ENCODE data around the gene RIIAD1. TPM values are rescaled to one million over a fixed set of nuclear protein-coding genes. Genes with fewer than 3 reads are reported as not detected.

RIIAD1 gene
- polyA plus RNA-seq, 3 donors, result not detected

GRCh38 chr1:151739590-151740355 is 18.5 kb downstream of the RIIAD1 start:
- H3K4me1 Mint-ChIP-seq, result peaks cover 5% of the 10 kb centered on the region
- no peak overlapping the region for H3K4me2 ChIP-seq (replicated peaks; ENCODE audit: extremely low read depth, low read length, poor library complexity, severe bottlenecking)
- H3K36me3 Mint-ChIP-seq, result peaks cover 0 to 5% of the 10 kb centered on the region in 2 donors
- no peaks in the 10 kb centered on the region for H3K4me1 ChIP-seq (ENCODE audit: control insufficient read depth in 1 of 2, insufficient read depth in 2 of 2, low read length in 2 of 2)
- H3K4me3 ChIP-seq (replicated peaks in 1 of 3; ENCODE audit: low read depth in 2 of 3, low read length in 3 of 3), result no peak overlapping the region
- H3K27me3 Mint-ChIP-seq (ENCODE audit: low read depth in 3 of 3), result peaks cover 15 to 22% (median 16%) of the 10 kb centered on the region in 3 donors
- H4K20me1 ChIP-seq (ENCODE audit: insufficient read depth, low read length), result no peaks in the 10 kb centered on the region
- TF ChIP-seq CTCF (IDR thresholded peaks at IDR 0.05), result no peak
- no peak overlapping the region for H3K27ac ChIP-seq (ENCODE audit: low read depth in 1 of 2, low read length in 2 of 2)
- H3K9ac ChIP-seq (ENCODE audit: insufficient read depth, low read length, poor library complexity, severe bottlenecking), result no peak overlapping the region
- peaks cover 8 to 27% (median 25%) of the 10 kb centered on the region in 7 donors for H3K9me3 Mint-ChIP-seq
- H3K79me2 ChIP-seq (ENCODE audit: insufficient read depth, low read length), result no peaks in the 10 kb centered on the region
- H3K4me3 Mint-ChIP-seq, result no peak overlapping the region
- no peak overlapping the region for H3K27ac Mint-ChIP-seq
- intact Hi-C loops (cut with micrococcal nuclease), result loop anchor here in 1 of 2 donors (5.0 kb wide), 1 partner anchor 292 kb away; no protein-coding TSS in a partner anchor
- 68% methylated on average over 3 of the region's 3 CpGs for WGBS (ENCODE audit: insufficient coverage)
- no peaks in the 10 kb centered on the region for H3K36me3 ChIP-seq (replicated peaks in 1 of 2; ENCODE audit: control insufficient read depth in 1 of 2, insufficient read depth in 2 of 2, low read length in 2 of 2)
- no peak overlapping the region for H2AFZ ChIP-seq (ENCODE audit: insufficient read depth, low read depth, low read length, poor library complexity, severe bottlenecking)
- peaks cover 9 to 15% of the 10 kb centered on the region in 2 donors for H3K9me3 ChIP-seq (replicated peaks in 1 of 2; ENCODE audit: control insufficient read depth in 1 of 2, insufficient read depth in 1 of 2, low read length in 2 of 2)
- no peak for DNase-seq
- H3K27me3 ChIP-seq (ENCODE audit: control insufficient read depth in 2 of 2, insufficient read depth in 2 of 2, low read length in 2 of 2), result peaks cover 4 to 10% of the 10 kb centered on the region in 2 donors

DNA sequence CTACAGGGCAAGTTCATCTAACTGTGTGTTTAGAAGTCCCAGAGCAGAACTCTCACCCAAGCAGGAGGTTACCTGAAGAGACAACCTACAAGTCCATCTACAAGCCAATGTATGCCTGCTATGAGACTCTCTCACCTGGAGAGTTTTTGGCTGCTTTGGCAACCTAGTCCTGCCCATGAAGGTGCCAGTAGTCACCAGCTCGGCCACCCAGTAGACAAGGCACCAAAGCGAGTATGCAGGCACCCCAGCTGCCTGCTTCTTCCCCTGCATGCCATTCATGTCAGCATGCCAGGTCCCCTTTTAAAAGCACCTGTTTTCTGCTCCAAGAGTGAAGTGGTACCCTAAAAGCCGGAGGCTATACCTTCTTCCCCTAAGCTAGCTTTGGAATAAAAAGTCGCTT is 20.2 kb downstream of the RIIAD1 start:
- H3K79me2 ChIP-seq (ENCODE audit: insufficient read depth, low read length), result no peaks in the 10 kb centered on the region
- 83% methylated on average over 3 of the region's 4 CpGs for WGBS (ENCODE audit: insufficient coverage)
- Mint-ChIP-seq H3K9me3 (peaks cover 8 to 25% (median 24%) of the 10 kb centered on the region in 7 donors), H3K27ac (no peak overlapping the region), H3K36me3 (peaks cover 0 to 5% of the 10 kb centered on the region in 2 donors), H3K4me1 (no peaks in the 10 kb centered on the region), H3K4me3 (no peak overlapping the region), H3K27me3 (ENCODE audit: low read depth in 3 of 3) (peaks cover 27 to 32% (median 30%) of the 10 kb centered on the region in 3 donors)
- peaks cover 9 to 15% of the 10 kb centered on the region in 2 donors for H3K9me3 ChIP-seq (replicated peaks in 1 of 2; ENCODE audit: control insufficient read depth in 1 of 2, insufficient read depth in 1 of 2, low read length in 2 of 2)
- no peak overlapping the region for H2AFZ ChIP-seq (ENCODE audit: insufficient read depth, low read depth, low read length, poor library complexity, severe bottlenecking)
- no peaks in the 10 kb centered on the region for H3K4me1 ChIP-seq (ENCODE audit: control insufficient read depth in 1 of 2, insufficient read depth in 2 of 2, low read length in 2 of 2)
- no peak overlapping the region for H3K9ac ChIP-seq (ENCODE audit: insufficient read depth, low read length, poor library complexity, severe bottlenecking)
- no peak for TF ChIP-seq CTCF (IDR thresholded peaks at IDR 0.05)
- no peaks in the 10 kb centered on the region for H4K20me1 ChIP-seq (ENCODE audit: insufficient read depth, low read length)
- intact Hi-C loops (cut with micrococcal nuclease), result no loop called here
- no peaks in the 10 kb centered on the region for H3K36me3 ChIP-seq (replicated peaks in 1 of 2; ENCODE audit: control insufficient read depth in 1 of 2, insufficient read depth in 2 of 2, low read length in 2 of 2)
- H3K27me3 ChIP-seq (ENCODE audit: control insufficient read depth in 2 of 2, insufficient read depth in 2 of 2, low read length in 2 of 2), result peaks cover 10 to 26% of the 10 kb centered on the region in 2 donors
- H3K4me3 ChIP-seq (replicated peaks in 1 of 3; ENCODE audit: low read depth in 2 of 3, low read length in 3 of 3), result no peak overlapping the region
- H3K4me2 ChIP-seq (replicated peaks; ENCODE audit: extremely low read depth, low read length, poor library complexity, severe bottlenecking), result no peak overlapping the region
- no peak for DNase-seq
- H3K27ac ChIP-seq (ENCODE audit: low read depth in 1 of 2, low read length in 2 of 2), result no peak overlapping the region

Measured in CD14-positive monocyte (primary cell).